Measurements from ENCODE around the gene NAXD.

NAXD gene

DNA sequence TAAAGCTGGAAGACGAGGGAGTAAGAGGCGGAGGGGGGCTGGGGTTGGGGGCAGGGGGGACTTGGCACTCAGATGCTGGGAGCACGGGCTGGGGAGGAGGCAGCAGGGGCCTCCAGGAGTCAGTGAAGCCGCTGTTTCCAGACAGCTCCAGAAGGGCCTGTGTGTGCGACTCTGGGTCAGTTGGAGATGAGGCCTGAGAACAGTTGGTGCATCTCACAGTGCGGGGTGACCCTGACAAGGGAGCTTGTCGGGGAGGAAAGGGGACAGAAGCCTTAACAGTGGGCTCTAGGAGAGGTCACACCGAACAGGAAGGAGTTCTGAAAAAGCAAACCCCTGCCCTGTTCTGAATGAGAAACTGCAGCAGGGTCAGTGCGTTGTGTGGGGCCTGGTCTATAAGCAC is 11.2 kb downstream of the NAXD start:
- Histone ChIP-seq H3K36me3 (replicated peaks; ENCODE audit: insufficient read depth, low read length) (no peaks in the 10 kb centered on the region), H2AFZ (ENCODE audit: low read length) (no peak overlapping the region), H3K9ac (ENCODE audit: low read length) (no peak overlapping the region), H3K9me3 (replicated peaks; ENCODE audit: insufficient read depth, low read length) (no peaks in the 10 kb centered on the region), H3K9me2 (replicated peaks; ENCODE audit: insufficient read depth, low read length) (no peaks in the 10 kb centered on the region), H3K4me2 (ENCODE audit: low read depth, low read length) (no peak overlapping the region), H3K4me1 (ENCODE audit: low read length) (no peaks in the 10 kb centered on the region), H4K20me1 (ENCODE audit: insufficient read depth, low read length) (no peaks in the 10 kb centered on the region), H3K79me2 (ENCODE audit: low read length) (peaks cover 57% of the 10 kb centered on the region), H3F3A (ENCODE audit: insufficient read depth, low read length) (no peaks in the 10 kb centered on the region), H3K27me3 (replicated peaks; ENCODE audit: insufficient read depth, low read length) (no peaks in the 10 kb centered on the region), H3K4me3 (ENCODE audit: low read length) (no peak overlapping the region), H3K27ac (ENCODE audit: low read length) (no peak overlapping the region)
- no peak for DNase-seq
- no peak for TF ChIP-seq EZH2phosphoT487 (IDR thresholded peaks at IDR 0.05; ENCODE audit: low read length)
- TF ChIP-seq, protein P1, sequence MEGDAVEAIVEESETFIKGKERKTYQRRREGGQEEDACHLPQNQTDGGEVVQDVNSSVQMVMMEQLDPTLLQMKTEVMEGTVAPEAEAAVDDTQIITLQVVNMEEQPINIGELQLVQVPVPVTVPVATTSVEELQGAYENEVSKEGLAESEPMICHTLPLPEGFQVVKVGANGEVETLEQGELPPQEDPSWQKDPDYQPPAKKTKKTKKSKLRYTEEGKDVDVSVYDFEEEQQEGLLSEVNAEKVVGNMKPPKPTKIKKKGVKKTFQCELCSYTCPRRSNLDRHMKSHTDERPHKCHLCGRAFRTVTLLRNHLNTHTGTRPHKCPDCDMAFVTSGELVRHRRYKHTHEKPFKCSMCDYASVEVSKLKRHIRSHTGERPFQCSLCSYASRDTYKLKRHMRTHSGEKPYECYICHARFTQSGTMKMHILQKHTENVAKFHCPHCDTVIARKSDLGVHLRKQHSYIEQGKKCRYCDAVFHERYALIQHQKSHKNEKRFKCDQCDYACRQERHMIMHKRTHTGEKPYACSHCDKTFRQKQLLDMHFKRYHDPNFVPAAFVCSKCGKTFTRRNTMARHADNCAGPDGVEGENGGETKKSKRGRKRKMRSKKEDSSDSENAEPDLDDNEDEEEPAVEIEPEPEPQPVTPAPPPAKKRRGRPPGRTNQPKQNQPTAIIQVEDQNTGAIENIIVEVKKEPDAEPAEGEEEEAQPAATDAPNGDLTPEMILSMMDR (IDR thresholded peaks at IDR 0.05; ENCODE audit: low read length): no peak
- TF ChIP-seq EZH2 (optimal IDR thresholded peaks at IDR 0.05; ENCODE audit: low read depth, low read length): no peak

DNA sequence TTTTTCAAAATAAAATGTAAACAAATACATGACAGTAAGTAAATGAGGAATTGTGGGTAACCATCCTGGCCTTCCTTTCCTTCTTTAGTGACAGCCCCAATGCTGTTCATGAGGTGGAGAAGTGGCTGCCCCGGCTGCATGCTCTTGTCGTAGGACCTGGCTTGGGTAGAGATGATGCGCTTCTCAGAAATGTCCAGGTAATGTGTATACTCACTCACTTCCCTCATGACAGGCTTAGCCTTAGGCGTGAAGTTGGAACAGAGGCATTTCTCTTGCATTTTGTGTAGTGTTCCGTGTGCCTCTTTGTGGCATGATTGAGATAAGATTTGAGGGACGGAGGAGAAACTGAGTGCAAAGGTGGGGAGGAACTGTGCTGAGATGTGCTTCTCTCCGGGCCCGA is 12.0 kb downstream of the NAXD start:
- no peak overlapping the region for H3K27ac ChIP-seq (ENCODE audit: low read length)
- no peaks in the 10 kb centered on the region for H3K36me3 ChIP-seq (replicated peaks; ENCODE audit: insufficient read depth, low read length)
- no peak overlapping the region for H2AFZ ChIP-seq (ENCODE audit: low read length)
- no peaks in the 10 kb centered on the region for H3F3A ChIP-seq (ENCODE audit: insufficient read depth, low read length)
- no peaks in the 10 kb centered on the region for H3K9me2 ChIP-seq (replicated peaks; ENCODE audit: insufficient read depth, low read length)
- no peak overlapping the region for H3K4me3 ChIP-seq (ENCODE audit: low read length)
- H3K4me2 ChIP-seq (ENCODE audit: low read depth, low read length): no peak overlapping the region
- no peak for TF ChIP-seq EZH2 (optimal IDR thresholded peaks at IDR 0.05; ENCODE audit: low read depth, low read length)
- no peaks in the 10 kb centered on the region for H3K4me1 ChIP-seq (ENCODE audit: low read length)
- no peak for DNase-seq
- no peaks in the 10 kb centered on the region for H3K9me3 ChIP-seq (replicated peaks; ENCODE audit: insufficient read depth, low read length)
- no peak overlapping the region for H3K9ac ChIP-seq (ENCODE audit: low read length)
- peaks cover 49% of the 10 kb centered on the region for H3K79me2 ChIP-seq (ENCODE audit: low read length)
- H4K20me1 ChIP-seq (ENCODE audit: insufficient read depth, low read length): no peaks in the 10 kb centered on the region
- no peaks in the 10 kb centered on the region for H3K27me3 ChIP-seq (replicated peaks; ENCODE audit: insufficient read depth, low read length)

DNA sequence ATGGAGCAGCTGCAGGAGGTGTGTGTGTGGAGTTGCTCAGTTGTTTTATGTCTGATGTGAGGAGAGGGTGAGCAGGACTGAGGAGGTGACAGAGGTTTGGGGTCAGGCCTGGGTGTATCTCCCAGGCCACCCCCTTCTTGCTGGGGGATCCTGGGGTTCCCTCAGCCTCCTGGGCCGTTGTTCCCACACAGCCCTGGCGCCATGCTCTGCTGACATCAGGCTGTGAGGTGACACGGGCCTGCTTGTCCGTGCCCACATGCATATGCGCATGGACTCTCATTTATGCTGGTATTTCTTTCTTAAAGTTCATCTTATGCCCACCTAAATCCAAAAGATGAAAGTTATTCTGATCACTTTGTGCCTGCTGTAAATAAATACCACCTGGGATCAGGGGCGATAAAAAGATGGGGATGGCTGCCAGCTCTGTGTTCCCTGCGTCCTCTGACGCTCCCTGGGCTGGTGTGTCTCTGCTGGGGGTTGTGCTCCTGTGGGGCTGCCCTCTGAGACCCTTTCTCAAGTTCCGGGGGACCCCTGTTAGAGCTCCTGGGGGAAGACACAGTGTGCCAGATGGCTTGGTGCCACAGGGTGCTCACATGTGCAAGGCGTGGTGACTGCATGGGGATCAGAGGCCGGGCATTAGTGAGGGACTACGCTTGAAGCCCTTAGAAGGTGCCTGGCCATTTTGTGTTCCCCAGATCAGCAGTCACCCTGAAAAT is 12.6 kb downstream of the NAXD start:
- DNase-seq: no peak
- TF ChIP-seq EZH2 (optimal IDR thresholded peaks at IDR 0.05; ENCODE audit: low read depth, low read length) (no peak), EZH2phosphoT487 (IDR thresholded peaks at IDR 0.05; ENCODE audit: low read length) (no peak)
- no peaks in the 10 kb centered on the region for H3K27me3 ChIP-seq (replicated peaks; ENCODE audit: insufficient read depth, low read length)
- no peaks in the 10 kb centered on the region for H4K20me1 ChIP-seq (ENCODE audit: insufficient read depth, low read length)
- no peaks in the 10 kb centered on the region for H3K36me3 ChIP-seq (replicated peaks; ENCODE audit: insufficient read depth, low read length)
- no peaks in the 10 kb centered on the region for H3K4me1 ChIP-seq (ENCODE audit: low read length)
- H3K9me3 ChIP-seq (replicated peaks; ENCODE audit: insufficient read depth, low read length): no peaks in the 10 kb centered on the region
- H3K79me2 ChIP-seq (ENCODE audit: low read length): peaks cover 44% of the 10 kb centered on the region
- no peak overlapping the region for H3K4me2 ChIP-seq (ENCODE audit: low read depth, low read length)
- no peak overlapping the region for H3K27ac ChIP-seq (ENCODE audit: low read length)
- no peak overlapping the region for H2AFZ ChIP-seq (ENCODE audit: low read length)
- no peak overlapping the region for H3K9ac ChIP-seq (ENCODE audit: low read length)
- H3K4me3 ChIP-seq (ENCODE audit: low read length): no peak overlapping the region
- H3F3A ChIP-seq (ENCODE audit: insufficient read depth, low read length): no peaks in the 10 kb centered on the region
- no peaks in the 10 kb centered on the region for H3K9me2 ChIP-seq (replicated peaks; ENCODE audit: insufficient read depth, low read length)

DNA sequence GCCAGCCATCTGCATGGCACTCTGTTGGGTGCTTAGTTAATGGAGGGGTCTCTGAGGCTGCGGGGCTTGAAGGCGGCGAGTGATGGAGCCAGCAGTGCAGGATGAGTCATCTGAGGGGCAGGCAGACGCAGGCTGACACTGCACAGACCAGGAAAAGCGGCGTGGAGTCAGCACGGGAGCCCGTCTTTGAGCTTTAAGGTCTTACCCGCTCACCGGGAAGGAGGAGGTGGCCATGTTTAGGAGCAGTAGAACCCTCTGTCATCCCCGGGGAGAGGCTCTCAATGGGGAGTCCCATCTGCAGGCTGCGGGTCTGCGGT is 13.1 kb downstream of the NAXD start:
- H3K9ac ChIP-seq (ENCODE audit: low read length): no peak overlapping the region
- peaks cover 38% of the 10 kb centered on the region for H3K79me2 ChIP-seq (ENCODE audit: low read length)
- H3K9me3 ChIP-seq (replicated peaks; ENCODE audit: insufficient read depth, low read length): no peaks in the 10 kb centered on the region
- no peak for DNase-seq
- no peaks in the 10 kb centered on the region for H3F3A ChIP-seq (ENCODE audit: insufficient read depth, low read length)
- no peak overlapping the region for H2AFZ ChIP-seq (ENCODE audit: low read length)
- no peaks in the 10 kb centered on the region for H3K9me2 ChIP-seq (replicated peaks; ENCODE audit: insufficient read depth, low read length)
- no peak overlapping the region for H3K27ac ChIP-seq (ENCODE audit: low read length)
- H4K20me1 ChIP-seq (ENCODE audit: insufficient read depth, low read length): no peaks in the 10 kb centered on the region
- H3K4me3 ChIP-seq (ENCODE audit: low read length): no peak overlapping the region
- no peaks in the 10 kb centered on the region for H3K4me1 ChIP-seq (ENCODE audit: low read length)
- TF ChIP-seq, protein P1 (IDR thresholded peaks at IDR 0.05; ENCODE audit: low read length): no peak
- TF ChIP-seq EZH2phosphoT487 (IDR thresholded peaks at IDR 0.05; ENCODE audit: low read length): no peak
- TF ChIP-seq EZH2 (optimal IDR thresholded peaks at IDR 0.05; ENCODE audit: low read depth, low read length): no peak
- no peaks in the 10 kb centered on the region for H3K36me3 ChIP-seq (replicated peaks; ENCODE audit: insufficient read depth, low read length)
- H3K4me2 ChIP-seq (ENCODE audit: low read depth, low read length): no peak overlapping the region
- H3K27me3 ChIP-seq (replicated peaks; ENCODE audit: insufficient read depth, low read length): no peaks in the 10 kb centered on the region
